K562 (cell line): Measurements from ENCODE around the gene DOK7. TPM values are rescaled to one million over a fixed set of nuclear protein-coding genes. Genes with fewer than 3 reads are reported as not detected.

Source experiments
- ATAC-seq: fragments of 200-7000 bp; cut with Tn5 transposase; 3 replicates; pipeline ENCODE4 v1.9.1; 2020; ENCODE audit warnings: moderate library complexity
- BruUV-seq: library from RNA; stranded (reverse); fragments of 400-500 nt; replicated peaks from 2 replicates; lab custom pipeline; 2021; lab: Mats Ljungman, UMichigan
- CTCF ChIA-PET: fragments of 300-600 bp; formaldehyde crosslinking; extraction: SDS; loops from one replicate; lab custom pipeline; 2021; ENCODE audit warnings: low intra/inter-chr PET ratio; lab: Yijun Ruan, JAX
- POLR2A ChIA-PET: fragments of 300-600, 350-650 bp; sonication (Branson Sonifier 250); formaldehyde crosslinking; extraction: SDS; loops from one replicate; lab custom pipeline; 2021; ENCODE audit warnings: antibody characterized with exemption, inconsistent platforms; lab: Yijun Ruan, JAX
- DNase-seq, 4 experiments: peaks; one replicate each; pipeline versions ENCODE4 v3.0.0 to v3.0.0-alpha.2; 2011 to 2018; ENCODE audit warnings: low spot score in 3 of 4, mixed read lengths in 3 of 4; ENCODE audit errors: extremely low read depth in 1 of 4
- FAIRE-seq: peaks from 2 replicates; lab custom pipeline; 2011; peaks lifted over from hg19 to GRCh38; lab: Jason Lieb, UNC
- H2AFZ ChIP-seq: 2 replicates; pipeline ENCODE4 v1.6.0; 2011; ENCODE audit warnings: low read depth, low read length, control low read depth, inconsistent platforms
- H3K27ac ChIP-seq: fragments of 200-600 bp; 3 replicates; pipeline ENCODE4 v1.8.0; 2011; ENCODE audit warnings: low read depth, mild to moderate bottlenecking, control low read depth, inconsistent platforms, low read length, moderate library complexity, mixed read lengths; ENCODE audit errors: extremely low read depth
- H3K27me3 ChIP-seq, 2 experiments: fragments of 300-600 bp in 1 of 2; 2 replicates in 1 of 2; 3 replicates in 1 of 2; pipeline versions ENCODE4 v1.6.0 to v1.8.0; 2011; ENCODE audit warnings: inconsistent platforms in 2 of 2, low read length in 2 of 2, mild to moderate bottlenecking in 1 of 2, mixed read lengths in 1 of 2, moderate library complexity in 1 of 2; ENCODE audit not compliant: control insufficient read depth in 2 of 2, insufficient read depth in 2 of 2
- H3K36me3 ChIP-seq: fragments of 300-600 bp; 3 replicates; pipeline ENCODE4 v1.8.0; 2011; ENCODE audit warnings: mild to moderate bottlenecking, low read length, inconsistent platforms; ENCODE audit not compliant: control insufficient read depth, insufficient read depth
- H3K4me1 ChIP-seq, 2 experiments: fragments of 200-600 bp in 1 of 2; replicated peaks in 1 of 2; 2 replicates in 1 of 2; 3 replicates in 1 of 2; pipeline versions ENCODE4 v1.5.1 to v1.8.0; 2011; ENCODE audit warnings: inconsistent platforms in 2 of 2, low read length in 2 of 2, mild to moderate bottlenecking in 1 of 2, mixed read lengths in 1 of 2, moderate library complexity in 1 of 2; ENCODE audit not compliant: control insufficient read depth in 2 of 2, insufficient read depth in 2 of 2
- H3K4me2 ChIP-seq: 2 replicates; pipeline ENCODE4 v1.6.1; 2011; ENCODE audit warnings: low read length, control low read depth, inconsistent platforms, mixed read lengths; ENCODE audit not compliant: insufficient read depth
- H3K4me3 ChIP-seq: fragments of 200-600 bp; sonication (generic), shearing (Covaris generic); 2 replicates; pipeline ENCODE4 v1.5.1; 2016; ENCODE audit warnings: control low read depth, inconsistent platforms
- H3K79me2 ChIP-seq: fragments of 200-600 bp; 3 replicates; pipeline ENCODE4 v1.8.0; 2011; ENCODE audit warnings: low read length, inconsistent platforms; ENCODE audit not compliant: control insufficient read depth, insufficient read depth
- H3K9ac ChIP-seq, 2 experiments: 2 replicates each; pipeline versions ENCODE4 v1.6.0 to v1.6.1; 2011; ENCODE audit warnings: low read depth in 2 of 2, low read length in 2 of 2, control low read depth in 1 of 2, inconsistent platforms in 1 of 2, mild to moderate bottlenecking in 1 of 2, mixed read lengths in 1 of 2; ENCODE audit not compliant: insufficient read depth in 1 of 2
- H3K9me1 ChIP-seq: one replicate; pipeline ENCODE4 v1.6.0; 2011; ENCODE audit warnings: inconsistent platforms, mild to moderate bottlenecking, low read length, moderate library complexity; ENCODE audit not compliant: control insufficient read depth, insufficient read depth
- H3K9me3 ChIP-seq: replicated peaks from 2 replicates; pipeline ENCODE4 v1.5.1; 2011; ENCODE audit warnings: low read depth, low read length, inconsistent platforms; ENCODE audit not compliant: control insufficient read depth, insufficient read depth
- H4K20me1 ChIP-seq: replicated peaks from 2 replicates; pipeline ENCODE4 v1.6.1; 2011; ENCODE audit warnings: low read length, inconsistent platforms, mixed read lengths; ENCODE audit not compliant: control insufficient read depth, insufficient read depth
- GMEB1 ChIP-seq: fragments of 250-450 bp; sonication (Bioruptor Pico); IDR thresholded peaks from 2 replicates; pipeline ENCODE4 v1.4.0; 2020; ENCODE audit warnings: mild to moderate bottlenecking
- SMARCE1 ChIP-seq: fragments of 450-650 bp; IDR thresholded peaks from 2 replicates; pipeline ENCODE4 v1.7.1; 2016; ENCODE audit warnings: mild to moderate bottlenecking
- SMC3 ChIP-seq: conservative IDR thresholded peaks from 2 replicates; pipeline ENCODE4 v1.6.1; 2011; ENCODE audit warnings: low read depth, low read length, improper control_type of control experiment; ENCODE audit not compliant: insufficient read depth
- ZBTB49 ChIP-seq: sonication (generic); formaldehyde crosslinking; IDR thresholded peaks from 2 replicates; pipeline ENCODE4 v1.8.0; 2022; ENCODE audit warnings: missing genetic modification reagents, mild to moderate bottlenecking, borderline replicate concordance
- ZMIZ1 ChIP-seq, 2 experiments: fragments of 150-350 bp in 1 of 2; IDR thresholded peaks; 2 replicates each; pipeline ENCODE4 v1.6.1; 2012 to 2016; ENCODE audit warnings: low read depth in 2 of 2, low read length in 2 of 2, mild to moderate bottlenecking in 1 of 2, moderate library complexity in 1 of 2
- ZNF830 ChIP-seq: fragments of 250-450 bp; sonication (Bioruptor Pico); IDR thresholded peaks from 2 replicates; pipeline ENCODE4 v1.5.0; 2021; ENCODE audit warnings: mild to moderate bottlenecking
- WGBS: fragments of 100-300 bp; shearing (Covaris generic); methylation state at CpG from one replicate; pipeline ENCODE4 v1.1.6; 2016; ENCODE audit warnings: low coverage, mixed read lengths; ENCODE audit not compliant: insufficient coverage; ENCODE audit errors: missing lambda C conversion rate; 5-methylcytosine and 5-hydroxymethylcytosine counted together
- in situ Hi-C: fragments of 300-500 bp; cut with MboI; formaldehyde crosslinking; loops from 4 replicates; pipeline ENCODE4 v1.15.0; 2018; ENCODE audit warnings: inconsistent platforms, mixed read lengths
- intact Hi-C: fragments of 100-400 bp; cut with micrococcal nuclease; formaldehyde crosslinking; loops from 2 replicates; pipeline ENCODE4 v1.14.2; 2022
- polyA plus RNA-seq, 8 experiments: library from polyadenylated mRNA; depleted of rRNA in 4 of 8; stranded (reverse) in 5 of 8; unstranded in 3 of 8; fragments of >200 nt; fragmentation: Nextera tagmentation in 2 of 8; fragmentation: Illumina TruSeq in 1 of 8; extraction: Ambion mirVana in 2 of 8; extraction: Trizol in 1 of 8; gene quantifications; 2 replicates each; pipeline versions ENCODE4 v1.2.1 to v1.2.3, GENCODE V29; 2011 to 2014; ENCODE audit warnings: inconsistent platforms in 1 of 8, missing spikeins in 1 of 8
- total RNA-seq, 7 experiments: library from RNA; depleted of rRNA in 6 of 7; stranded (reverse); fragments of >200 nt in 6 of 7; fragmentation: Illumina TruSeq in 2 of 7; extraction: Trizol in 2 of 7; gene quantifications; 2 replicates each; pipeline versions ENCODE4 v1.2.1 to v1.2.3, GENCODE V29; 2011 to 2021; ENCODE audit warnings: low replicate concordance in 1 of 7

DOK7 gene
- total and polyA plus RNA-seq, 9 of the 15 experiments (the other 6 are each of a cell fraction or from before 2014, with no cell fraction given), result not detected

GRCh38 chr4:3423406-3423805 lies 39.7 kb upstream of the DOK7 start (continued):
- TF ChIP-seq ZMIZ1 (IDR thresholded peaks at IDR 0.05; ENCODE audit: low read depth in 2 of 2, low read length in 2 of 2), result no peak
- no peak for TF ChIP-seq ZBTB49
- TF ChIP-seq, all 486 proteins: peak for 0

GRCh38 chr4:3423952-3424351 lies 39.2 kb upstream of the DOK7 start:
- Histone ChIP-seq H3K9me1 (no peaks in the 10 kb centered on the region), H3K36me3 (no peaks in the 10 kb centered on the region), H3K79me2 (no peaks in the 10 kb centered on the region), H3K4me2 (no peak overlapping the region), H3K27ac (no peak overlapping the region), H2AFZ (no peak overlapping the region), H4K20me1 (0 out of 2 replicates have a peak, but pooled peaks cover 8% of the 10 kb centered on the region), H3K9me3 (no peaks in the 10 kb centered on the region), H3K27me3 (peaks cover 0 to 26% of the 10 kb centered on the region in 2 experiments; a peak in 2 of 5 replicates), H3K4me3 (no peak overlapping the region), H3K9ac (no peak overlapping the region), H3K4me1 (peaks cover 0 to 19% of the 10 kb centered on the region in 2 experiments; a peak in 1 of 5 replicates)
- WGBS, result 32% methylated on average over 13 of the region's 13 CpGs
- CTCF ChIA-PET, result no interaction called here
- FAIRE-seq (no peak), ATAC-seq (no peak), DNase-seq (no peak)
- no peak for TF ChIP-seq ZNF830
- TF ChIP-seq SMARCE1, result no peak
- TF ChIP-seq GMEB1 (CRISPR knock-in tag), result no peak
- TF ChIP-seq SMC3, result no peak
- in situ Hi-C loops (no loop called here), intact Hi-C loops (no loop called here)
- POLR2A ChIA-PET, result interaction anchor here (0.5 kb wide), 1 partner anchor 881 kb away, joined by 3 read pairs; no protein-coding TSS in a partner anchor
- BruUV-seq, result no TSS peak
